ENCODE measurements around the gene SIRPB1.
"Not testable (repeated sequence)": the region's sequence is repeated elsewhere in the genome, so short reads cannot be mapped to it uniquely, and the experiment has no call there.

Gene SIRPB1

DNA sequence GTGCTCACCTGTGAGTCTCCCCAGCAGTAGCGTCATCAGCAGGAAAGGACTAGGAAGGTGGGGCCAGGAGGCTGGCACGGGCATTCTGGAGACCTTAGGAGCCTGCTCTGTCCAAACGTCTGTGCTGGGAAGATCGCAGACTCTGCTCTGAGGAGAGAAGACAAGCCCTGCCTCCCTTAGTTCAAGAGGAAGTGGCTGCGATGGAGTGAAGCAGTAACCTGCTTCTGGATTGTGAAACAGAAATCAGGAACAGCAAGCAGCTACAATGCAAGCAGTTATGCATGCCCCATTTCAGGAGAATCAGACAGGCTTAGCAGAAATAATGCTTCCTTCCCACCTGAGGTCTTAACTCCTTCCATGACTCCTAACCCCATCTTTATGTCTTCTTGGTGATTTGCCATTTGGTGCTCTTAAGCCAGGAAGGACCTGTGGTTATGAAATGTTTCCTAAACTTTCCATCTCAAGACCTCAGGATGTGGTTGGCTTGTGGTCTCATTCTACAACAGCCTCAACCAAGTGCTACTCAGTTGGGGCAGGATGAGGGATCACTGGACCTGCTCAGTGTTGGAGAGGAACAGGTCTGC lies at the start of gene SIRPB1:
TSS of gene SIRPB1 (minus strand) at position 149 of the 584 bp plus-strand sequence. CDS start at position 84, 65 bp downstream.
- no peak for DNase-seq (ENCODE audit: low spot score)

DNA sequence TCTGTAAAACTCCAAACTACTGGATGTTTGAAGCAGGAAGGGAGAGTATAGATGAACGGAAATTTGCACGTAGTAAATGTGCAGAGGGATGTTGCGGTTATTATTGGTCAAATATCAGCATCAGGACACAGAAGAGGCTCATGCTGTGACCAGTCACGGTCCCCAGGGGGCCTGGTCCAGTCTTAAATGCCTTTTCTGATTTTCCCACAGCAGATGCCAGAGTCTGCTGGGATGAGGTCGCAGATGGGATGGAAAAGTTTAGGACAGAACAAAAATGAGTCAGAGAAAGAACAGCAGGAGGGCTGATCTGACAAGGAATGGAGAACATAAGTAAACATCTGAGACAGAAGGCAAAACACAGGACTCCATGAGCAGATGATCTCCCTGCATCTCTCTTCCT lies 49.5 kb upstream of the SIRPB1 start:
- no peak for DNase-seq (ENCODE audit: low spot score)

GRCh38 chr20:1667502-1668085 lies 47.8 kb upstream of the SIRPB1 start:
- DNase-seq (ENCODE audit: low spot score), result no peak

DNA sequence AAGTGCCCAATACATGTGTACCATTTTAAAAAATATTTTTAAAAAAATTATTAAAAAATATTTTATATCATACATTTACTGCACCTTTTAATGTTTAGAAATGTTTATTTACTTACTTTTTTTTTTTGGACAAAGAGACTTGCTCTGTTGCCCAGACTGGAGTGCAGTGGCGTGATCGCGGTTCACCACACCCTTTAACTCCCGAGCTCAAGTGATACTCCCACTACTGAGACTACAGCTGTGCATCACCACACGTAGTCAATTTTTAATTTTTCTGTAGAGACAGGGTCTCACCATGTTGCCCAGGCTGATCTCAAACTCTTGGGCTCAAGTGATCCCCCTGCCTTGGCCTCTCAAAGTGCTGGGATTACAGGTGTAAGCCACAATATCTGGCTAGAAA lies 47.0 kb upstream of the SIRPB1 start:
- DNase-seq (ENCODE audit: low spot score), result no peak

DNA sequence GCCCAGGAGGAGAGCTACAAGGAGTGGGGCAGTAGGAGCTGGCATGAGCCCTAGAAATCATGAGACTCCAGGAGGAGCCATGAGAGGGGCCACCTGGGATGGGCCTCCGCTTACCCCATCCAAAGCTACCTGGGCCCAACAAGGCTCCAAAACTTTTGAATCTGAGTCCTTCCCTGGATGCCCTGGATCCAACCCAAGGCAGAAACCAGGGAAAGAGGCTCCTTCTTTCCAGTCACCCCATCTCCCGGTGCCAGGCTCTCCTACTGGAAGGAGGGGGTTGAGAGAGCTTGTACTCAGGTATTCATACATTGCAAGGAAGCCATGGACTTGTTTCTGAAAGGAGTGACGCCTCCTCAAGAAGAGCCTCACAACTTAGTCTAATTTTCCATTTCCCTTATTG lies 45.5 kb upstream of the SIRPB1 start:
- DNase-seq (ENCODE audit: low spot score), result no peak

- DNase-seq (ENCODE audit: low spot score), result no peak
Measured at GRCh38 chr20:1664911-1665310, 45.1 kb upstream of the SIRPB1 start.

DNA sequence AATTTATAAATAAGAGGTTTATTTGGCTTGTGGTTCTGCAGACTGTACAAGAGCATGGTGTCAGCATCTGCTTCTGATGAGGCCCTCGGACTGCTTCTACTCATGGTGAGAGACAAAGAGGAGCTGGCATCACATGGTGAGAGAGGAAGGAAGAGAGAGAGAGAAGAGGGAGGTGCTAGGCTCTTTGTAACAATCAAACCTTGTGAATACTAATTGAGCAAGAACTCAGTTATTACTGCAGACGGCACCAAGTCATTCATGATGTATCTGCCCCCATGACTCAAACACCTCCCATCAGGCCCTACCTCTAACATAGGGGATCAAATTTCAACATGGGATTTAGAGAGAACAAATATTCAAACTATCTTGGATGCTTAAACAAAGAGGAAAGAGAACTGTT lies 44.1 kb upstream of the SIRPB1 start:
- no peak for DNase-seq (ENCODE audit: low spot score)

DNA sequence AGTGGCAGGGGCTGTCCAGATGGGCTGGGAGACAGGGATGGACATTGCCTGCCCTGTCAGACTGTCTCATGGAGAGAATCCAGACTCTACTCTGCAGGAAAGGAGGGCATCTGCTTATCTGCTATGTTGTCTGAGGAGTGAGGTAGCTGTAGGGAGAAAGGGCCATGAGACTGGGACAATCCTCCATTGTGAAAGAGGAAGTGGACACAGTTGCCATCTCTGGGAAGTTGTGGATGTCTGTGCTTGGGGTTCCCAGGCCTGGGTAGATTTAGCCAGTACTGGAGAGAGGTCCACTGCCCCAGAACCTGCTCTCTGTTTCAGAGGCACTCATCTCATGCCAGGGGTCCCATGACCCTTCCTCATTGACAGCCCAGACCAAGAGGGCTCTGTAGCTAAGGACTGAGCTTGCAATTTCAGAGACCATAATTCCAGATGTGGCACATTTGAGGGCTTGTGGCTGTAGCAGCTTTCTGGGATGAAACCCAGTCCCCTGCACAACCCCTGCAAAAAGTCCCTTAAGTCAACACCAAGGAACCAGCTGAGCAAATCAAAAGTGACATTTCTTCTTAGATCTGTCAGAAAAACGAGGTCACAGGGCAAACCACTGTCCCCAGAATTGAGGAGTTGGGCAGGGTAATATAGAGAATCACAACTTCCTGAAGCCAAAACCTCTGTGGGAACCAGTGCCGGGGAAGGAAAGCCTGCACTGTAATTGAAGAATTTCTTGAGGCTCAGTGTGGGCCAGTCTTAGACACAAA lies 41.9 kb upstream of the SIRPB1 start:
- DNase-seq (ENCODE audit: low spot score), result no peak

DNA sequence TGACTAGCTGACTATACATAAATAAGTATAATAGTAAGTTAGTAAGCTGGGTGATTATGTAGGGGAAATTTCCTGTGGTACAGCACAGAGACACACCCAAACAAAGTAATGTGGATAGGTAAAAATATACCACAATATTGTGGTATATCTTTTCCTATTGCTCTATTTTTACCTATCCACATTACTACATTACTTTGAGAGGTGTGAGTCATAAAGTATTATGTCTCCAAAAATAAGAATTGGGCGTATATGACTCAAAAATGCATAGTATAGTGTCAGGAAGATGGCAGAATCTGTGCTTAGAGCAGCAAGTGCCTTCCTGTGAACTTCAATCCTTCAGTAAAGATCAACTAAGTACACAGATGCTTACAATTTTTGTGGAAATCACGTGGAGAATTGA lies 40.4 kb upstream of the SIRPB1 start:
- no peak for DNase-seq (ENCODE audit: low spot score)

DNA sequence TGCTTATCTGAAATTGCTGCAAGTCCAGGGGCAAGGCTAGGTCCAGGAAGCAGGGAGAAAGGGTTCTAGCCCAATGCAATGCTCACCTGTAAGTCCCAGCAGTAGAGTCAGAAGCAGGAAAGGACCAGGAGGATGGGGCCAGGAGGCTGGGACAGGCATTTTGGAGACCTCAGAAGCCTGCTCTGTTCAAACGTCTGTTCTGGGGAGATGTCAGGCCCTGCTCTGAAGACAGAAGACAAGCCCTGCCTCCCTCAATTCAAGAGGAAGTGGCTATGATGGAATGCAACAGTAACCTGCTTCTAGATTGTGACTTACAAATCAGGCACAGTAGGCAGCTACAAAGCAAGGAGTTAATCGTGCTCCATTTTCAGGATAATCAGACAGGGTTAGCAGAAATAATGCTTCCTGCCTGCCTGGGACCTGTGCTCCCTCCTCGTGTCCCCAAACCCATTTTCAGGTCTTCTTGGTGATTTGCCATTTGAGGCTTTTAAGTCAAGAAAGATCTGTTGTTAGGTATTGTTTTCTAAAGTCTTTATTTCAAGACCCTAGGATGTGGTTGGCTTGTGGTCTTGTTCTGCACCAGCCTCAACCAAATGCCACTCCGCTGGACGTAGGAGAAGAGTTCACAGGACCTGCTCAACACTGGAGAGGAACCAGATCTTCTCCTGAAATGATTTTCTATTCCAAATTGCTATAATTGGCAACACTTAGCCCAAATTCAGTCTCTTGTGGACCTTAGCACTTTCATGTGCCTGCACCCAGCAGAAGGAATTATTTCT lies 37.9 kb upstream of the SIRPB1 start, which contains the start of gene SIRPG:
TSS of gene SIRPG (minus strand) at position 224 of the 779 bp plus-strand sequence. CDS start at position 159, 65 bp downstream.
- no peak for DNase-seq (ENCODE audit: low spot score)

DNA sequence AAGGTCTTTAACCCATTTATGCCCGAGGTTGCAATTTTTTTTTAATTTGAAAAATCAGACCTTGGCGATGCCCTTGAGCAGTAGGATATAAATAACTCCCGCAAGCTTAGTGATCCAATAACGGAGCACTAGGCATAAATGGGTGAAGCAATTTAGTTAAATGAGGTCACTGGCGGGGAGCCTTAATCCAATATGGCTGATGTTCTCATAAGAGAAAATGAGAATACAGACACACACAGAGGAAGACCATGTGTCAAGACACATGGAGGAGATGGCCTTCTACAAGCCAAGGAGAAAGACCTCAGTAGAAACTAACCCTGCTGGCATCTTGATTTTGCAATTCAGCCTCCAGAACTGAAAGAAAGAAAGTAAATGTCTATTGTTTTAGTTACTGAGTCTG lies 37.0 kb upstream of the SIRPB1 start:
- no peak for DNase-seq (ENCODE audit: low spot score)

- DNase-seq (ENCODE audit: low spot score), result no peak
Measured at GRCh38 chr20:1654996-1655395, 35.2 kb upstream of the SIRPB1 start.

- DNase-seq (ENCODE audit: low spot score), result no peak
Measured at GRCh38 chr20:1652960-1653359, 33.2 kb upstream of the SIRPB1 start.

DNA sequence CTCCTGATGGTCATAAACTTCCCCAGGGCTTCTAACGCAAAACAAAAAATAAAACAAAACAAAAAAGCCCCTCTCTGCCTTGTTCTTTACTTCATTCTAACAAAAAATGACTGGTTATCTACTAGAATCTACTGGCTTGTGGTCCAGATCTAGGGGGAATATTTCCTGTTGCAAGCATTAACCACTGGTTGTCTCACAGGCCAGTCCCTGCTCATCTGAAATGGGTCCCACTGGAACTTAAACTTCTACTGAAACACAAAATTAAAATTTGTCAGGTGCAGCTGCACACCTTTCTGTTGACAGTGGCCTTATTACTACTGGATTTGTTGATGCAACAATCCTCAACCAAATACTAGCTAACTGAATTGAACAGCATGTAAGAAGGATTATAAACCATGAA lies 32.3 kb upstream of the SIRPB1 start:
- DNase-seq (ENCODE audit: low spot score), result no peak

GRCh38 chr20:1651268-1652058 lies 31.7 kb upstream of the SIRPB1 start:
- DNase-seq (ENCODE audit: low spot score), result no peak

- no peak for DNase-seq (ENCODE audit: low spot score)
Measured at GRCh38 chr20:1648101-1648500, 28.3 kb upstream of the SIRPB1 start.

- no peak for DNase-seq (ENCODE audit: low spot score)
Measured at GRCh38 chr20:1646975-1647431, 27.2 kb upstream of the SIRPB1 start.

DNA sequence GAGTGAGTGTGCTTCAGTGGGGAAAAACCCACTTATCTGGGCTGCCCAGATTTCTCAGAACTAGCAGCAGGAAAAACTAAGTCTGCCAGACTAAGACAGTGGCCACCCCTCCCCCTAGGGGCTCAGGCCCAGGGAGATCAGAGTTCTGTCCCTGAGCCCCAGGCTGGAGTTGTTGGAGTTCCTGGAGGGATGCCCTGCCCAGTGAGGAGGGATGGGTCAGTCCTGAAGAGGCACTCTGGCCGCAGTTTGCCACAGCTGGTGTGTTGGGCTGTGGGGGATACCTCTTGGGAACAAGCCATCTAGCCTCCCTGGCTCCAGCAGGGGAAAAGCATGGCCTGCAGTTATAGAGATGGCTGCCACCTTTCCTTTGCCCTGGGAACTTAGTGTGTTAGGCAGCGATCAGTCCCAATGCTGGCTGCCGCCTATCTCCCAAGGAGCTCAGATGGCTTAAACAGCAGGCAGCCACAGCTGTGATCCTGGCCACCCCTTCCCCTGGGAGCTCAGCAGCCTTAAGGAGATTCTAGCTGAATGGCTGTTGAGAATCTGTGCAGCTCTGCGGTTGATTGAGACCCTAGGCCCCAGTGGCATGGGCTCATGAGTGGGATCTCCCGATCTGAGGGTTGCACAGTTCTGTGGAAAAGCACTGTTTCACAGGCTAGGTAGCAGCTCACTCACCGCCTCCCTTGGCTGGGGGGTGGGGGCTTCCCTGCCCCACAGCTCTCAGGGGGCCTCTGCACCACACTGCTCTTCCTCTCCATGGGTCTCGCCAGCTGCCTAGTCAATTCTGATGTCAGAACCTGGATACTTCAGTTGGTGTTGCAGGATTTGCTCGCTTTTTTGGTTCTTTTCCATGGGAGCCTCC lies 24.5 kb upstream of the SIRPB1 start:
- no peak for DNase-seq (ENCODE audit: low spot score)

DNA sequence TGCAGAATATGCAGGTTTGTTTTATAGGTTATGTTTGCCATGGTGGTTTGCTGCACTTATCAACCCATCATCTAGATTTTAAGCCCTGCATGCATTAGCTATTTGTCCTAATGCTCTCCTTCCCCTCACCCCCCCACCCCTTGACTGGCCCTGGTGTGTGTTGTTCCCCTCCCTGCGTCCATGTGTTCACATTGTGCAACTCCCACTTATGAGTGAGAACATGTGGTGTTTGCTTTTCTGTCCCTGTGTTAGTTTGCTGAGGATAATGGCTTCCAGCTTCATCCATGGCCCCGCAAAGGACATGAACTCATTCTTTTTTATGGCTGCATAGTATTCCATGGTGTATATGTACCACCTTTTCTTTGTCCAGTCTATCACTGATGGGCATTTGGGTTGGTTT lies 18.8 kb upstream of the SIRPB1 start:
- not testable (repeated sequence) for DNase-seq (ENCODE audit: low spot score)

DNA sequence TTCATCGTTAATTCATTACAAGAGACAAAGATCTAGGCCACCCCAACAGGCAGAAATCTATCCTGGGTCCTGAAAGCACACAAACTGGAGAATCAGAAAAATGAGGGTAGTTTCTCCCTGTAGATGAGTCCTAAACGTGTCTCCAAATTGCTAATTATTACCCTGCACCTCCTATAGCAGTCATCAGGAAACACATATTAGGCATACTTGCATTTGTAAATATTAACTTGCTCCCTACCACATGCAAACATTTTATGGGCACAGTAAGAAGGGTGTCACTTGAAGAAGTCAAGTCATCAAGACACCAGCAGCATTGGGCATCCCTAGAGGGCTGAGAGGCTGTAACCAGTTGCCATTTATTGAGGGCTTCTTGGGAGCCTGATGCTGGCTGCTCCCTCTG lies 17.9 kb upstream of the SIRPB1 start:
- DNase-seq (ENCODE audit: low spot score), result no peak

DNA sequence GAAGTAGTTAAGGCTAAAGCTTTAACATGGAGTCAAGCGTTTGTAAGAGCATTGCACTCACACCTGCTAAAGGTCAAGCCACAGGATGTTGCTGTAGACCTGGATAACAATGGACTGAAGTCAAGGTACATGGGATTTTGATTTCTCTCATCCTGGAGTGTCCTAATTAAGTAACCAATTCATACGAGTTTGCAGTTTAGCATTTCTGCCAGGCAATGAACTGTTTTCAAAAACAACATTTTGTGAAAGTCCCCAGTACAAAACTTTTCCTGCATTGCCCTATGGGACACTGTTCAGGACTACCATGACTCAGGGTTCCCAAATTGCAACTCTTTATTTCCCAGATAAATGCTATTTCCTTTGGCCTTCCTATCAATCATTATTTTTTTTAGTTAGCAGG lies 17.4 kb upstream of the SIRPB1 start:
- DNase-seq (ENCODE audit: low spot score), result no peak

Data from SW480 (cell line).